PFSK-1 (cell line): Measurements from ENCODE around the gene ARL15.

Source experiments
- FOXP2 ChIP-seq: optimal IDR thresholded peaks from 2 replicates; pipeline ENCODE3; 2011; ENCODE audit warnings: borderline replicate concordance, control low read depth, inconsistent platforms; ENCODE audit not compliant: insufficient read depth; ENCODE audit errors: extremely low read length, extremely low read depth
- POLR2AphosphoS5 ChIP-seq: IDR thresholded peaks from 2 replicates; pipeline ENCODE4 v1.6.1; 2012; ENCODE audit warnings: low read depth, mild to moderate bottlenecking, control low read depth, low read length, moderate library complexity
- SIN3A ChIP-seq: IDR thresholded peaks from 2 replicates; pipeline ENCODE4 v1.6.1; 2012; ENCODE audit warnings: mild to moderate bottlenecking, low read length, moderate library complexity, borderline replicate concordance; ENCODE audit not compliant: insufficient read depth
- TAF1 ChIP-seq: IDR thresholded peaks from 2 replicates; pipeline ENCODE4 v1.6.1; 2012; ENCODE audit warnings: low read length, control low read depth, borderline replicate concordance; ENCODE audit not compliant: insufficient read depth
- TF ChIP-seq, protein P1 (sequence below), 2 experiments: IDR thresholded peaks; 2 replicates each; pipeline versions ENCODE4 v1.6.1 to v1.8.0; 2011 to 2012; ENCODE audit warnings: low read depth in 2 of 2, low read length in 2 of 2, control low read depth in 1 of 2, inconsistent platforms in 1 of 2, mild to moderate bottlenecking in 1 of 2, moderate library complexity in 1 of 2; ENCODE audit not compliant: insufficient read depth in 1 of 2

The ARL15 gene

DNA sequence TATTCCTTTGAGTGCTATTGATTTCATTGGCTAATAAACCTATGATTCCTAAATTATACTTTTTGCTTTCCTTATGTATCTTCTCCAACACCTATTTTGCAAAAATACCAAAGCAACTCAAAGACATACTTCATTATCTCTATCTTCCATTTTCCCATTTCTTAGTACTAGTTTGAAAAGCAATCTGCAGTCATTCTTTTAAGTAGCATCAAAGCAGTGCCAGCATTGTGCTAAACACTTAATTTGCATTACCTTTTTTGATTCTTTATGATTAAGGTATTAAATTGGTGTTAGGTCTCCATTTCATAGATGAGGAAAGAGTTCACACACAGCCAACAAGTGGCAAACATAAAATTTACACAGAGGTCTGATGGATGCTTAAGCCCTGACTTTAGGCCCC, 330.3 kb downstream of the ARL15 start:
- TF ChIP-seq POLR2AphosphoS5 (no peak), TAF1 (no peak), SIN3A (no peak), FOXP2 (no peak)
- TF ChIP-seq, protein P1, sequence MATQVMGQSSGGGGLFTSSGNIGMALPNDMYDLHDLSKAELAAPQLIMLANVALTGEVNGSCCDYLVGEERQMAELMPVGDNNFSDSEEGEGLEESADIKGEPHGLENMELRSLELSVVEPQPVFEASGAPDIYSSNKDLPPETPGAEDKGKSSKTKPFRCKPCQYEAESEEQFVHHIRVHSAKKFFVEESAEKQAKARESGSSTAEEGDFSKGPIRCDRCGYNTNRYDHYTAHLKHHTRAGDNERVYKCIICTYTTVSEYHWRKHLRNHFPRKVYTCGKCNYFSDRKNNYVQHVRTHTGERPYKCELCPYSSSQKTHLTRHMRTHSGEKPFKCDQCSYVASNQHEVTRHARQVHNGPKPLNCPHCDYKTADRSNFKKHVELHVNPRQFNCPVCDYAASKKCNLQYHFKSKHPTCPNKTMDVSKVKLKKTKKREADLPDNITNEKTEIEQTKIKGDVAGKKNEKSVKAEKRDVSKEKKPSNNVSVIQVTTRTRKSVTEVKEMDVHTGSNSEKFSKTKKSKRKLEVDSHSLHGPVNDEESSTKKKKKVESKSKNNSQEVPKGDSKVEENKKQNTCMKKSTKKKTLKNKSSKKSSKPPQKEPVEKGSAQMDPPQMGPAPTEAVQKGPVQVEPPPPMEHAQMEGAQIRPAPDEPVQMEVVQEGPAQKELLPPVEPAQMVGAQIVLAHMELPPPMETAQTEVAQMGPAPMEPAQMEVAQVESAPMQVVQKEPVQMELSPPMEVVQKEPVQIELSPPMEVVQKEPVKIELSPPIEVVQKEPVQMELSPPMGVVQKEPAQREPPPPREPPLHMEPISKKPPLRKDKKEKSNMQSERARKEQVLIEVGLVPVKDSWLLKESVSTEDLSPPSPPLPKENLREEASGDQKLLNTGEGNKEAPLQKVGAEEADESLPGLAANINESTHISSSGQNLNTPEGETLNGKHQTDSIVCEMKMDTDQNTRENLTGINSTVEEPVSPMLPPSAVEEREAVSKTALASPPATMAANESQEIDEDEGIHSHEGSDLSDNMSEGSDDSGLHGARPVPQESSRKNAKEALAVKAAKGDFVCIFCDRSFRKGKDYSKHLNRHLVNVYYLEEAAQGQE (IDR thresholded peaks at IDR 0.05; ENCODE audit: insufficient read depth in 1 of 2, low read depth in 2 of 2, low read length in 2 of 2) = no peak

- TF ChIP-seq SIN3A (no peak), TAF1 (no peak)
Measured at GRCh38 chr5:53974021-53974420, 336.4 kb downstream of the ARL15 start.

DNA sequence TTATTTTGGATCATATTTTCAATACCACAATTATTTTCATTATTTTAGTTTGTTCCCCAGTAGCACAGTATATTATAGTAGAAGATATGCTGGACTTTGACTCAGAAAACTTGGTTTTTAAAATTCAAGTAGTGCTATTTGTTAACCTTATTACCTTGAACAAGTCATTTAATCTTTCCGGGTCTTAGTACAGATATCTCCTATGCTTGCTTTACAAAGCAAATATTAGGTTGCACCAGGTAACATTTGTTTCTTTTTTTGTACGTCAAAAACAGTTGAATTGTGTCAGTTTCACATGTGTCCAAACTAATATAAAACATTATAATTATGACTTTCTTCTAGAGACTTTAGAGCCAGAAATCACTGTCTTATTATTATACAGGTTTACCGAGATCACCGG, 338.1 kb downstream of the ARL15 start:
- TF ChIP-seq TAF1 = no peak
- no peak for TF ChIP-seq POLR2AphosphoS5
- TF ChIP-seq FOXP2 = no peak
- TF ChIP-seq, protein P1 (IDR thresholded peaks at IDR 0.05; ENCODE audit: insufficient read depth in 1 of 2, low read depth in 2 of 2, low read length in 2 of 2) = no peak
- no peak for TF ChIP-seq SIN3A

DNA sequence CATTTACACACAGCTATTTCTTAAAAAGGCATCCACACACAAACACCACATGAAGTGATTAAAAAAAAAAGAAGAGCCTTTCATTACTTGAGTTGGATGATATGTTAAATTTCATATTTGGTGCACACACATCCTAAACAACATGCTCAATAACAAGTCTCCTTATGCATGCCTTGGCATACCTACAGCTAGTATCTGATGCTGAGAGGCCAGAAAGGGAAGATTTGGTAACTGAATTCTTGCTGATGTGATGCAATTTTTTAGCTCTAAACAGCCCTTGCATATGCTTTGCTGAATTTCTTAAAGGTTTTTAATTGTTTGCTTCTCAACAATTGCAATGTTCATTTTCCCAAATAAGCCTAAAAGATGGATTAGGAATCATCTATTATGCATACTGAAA, 338.8 kb downstream of the ARL15 start:
- TF ChIP-seq SIN3A (no peak), TAF1 (no peak), FOXP2 (no peak), POLR2AphosphoS5 (no peak)
- TF ChIP-seq, protein P1 (IDR thresholded peaks at IDR 0.05; ENCODE audit: insufficient read depth in 1 of 2, low read depth in 2 of 2, low read length in 2 of 2) = no peak

DNA sequence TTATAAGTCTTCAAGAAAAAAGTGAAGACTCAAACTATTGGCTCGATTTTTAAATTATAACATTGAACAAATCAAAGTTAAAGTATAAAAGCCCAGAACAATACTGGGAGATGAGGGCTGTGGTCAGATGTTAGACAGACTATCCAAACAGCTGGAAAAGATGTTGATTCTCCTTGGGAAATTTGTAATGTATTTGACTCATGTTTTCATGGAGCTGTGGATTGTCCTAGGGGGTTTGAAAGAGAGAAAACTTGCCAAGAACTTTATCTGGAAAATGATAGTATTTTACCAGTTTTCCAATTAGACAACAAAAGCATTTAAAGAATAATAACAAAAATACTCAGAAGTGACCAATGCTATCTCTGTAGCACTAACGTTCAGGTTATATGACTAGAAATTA, 339.2 kb downstream of the ARL15 start:
- TF ChIP-seq TAF1 = no peak
- TF ChIP-seq POLR2AphosphoS5 = no peak
- no peak for TF ChIP-seq FOXP2
- TF ChIP-seq, protein P1 (IDR thresholded peaks at IDR 0.05; ENCODE audit: insufficient read depth in 1 of 2, low read depth in 2 of 2, low read length in 2 of 2) = no peak
- no peak for TF ChIP-seq SIN3A
